GM19043 (cell line): ENCODE data around the gene OTOS.

Experiments used
- ATAC-seq: cut with Tn5 transposase; IDR thresholded peaks from one replicate; pipeline ENCODE4 v1.9.1; 2021; ENCODE audit warnings: low read depth; ENCODE audit not compliant: unreplicated experiment

OTOS gene

GRCh38 chr2:240138254-240138984 is 2.0 kb downstream of the OTOS start:
- ATAC-seq = no peak

DNA sequence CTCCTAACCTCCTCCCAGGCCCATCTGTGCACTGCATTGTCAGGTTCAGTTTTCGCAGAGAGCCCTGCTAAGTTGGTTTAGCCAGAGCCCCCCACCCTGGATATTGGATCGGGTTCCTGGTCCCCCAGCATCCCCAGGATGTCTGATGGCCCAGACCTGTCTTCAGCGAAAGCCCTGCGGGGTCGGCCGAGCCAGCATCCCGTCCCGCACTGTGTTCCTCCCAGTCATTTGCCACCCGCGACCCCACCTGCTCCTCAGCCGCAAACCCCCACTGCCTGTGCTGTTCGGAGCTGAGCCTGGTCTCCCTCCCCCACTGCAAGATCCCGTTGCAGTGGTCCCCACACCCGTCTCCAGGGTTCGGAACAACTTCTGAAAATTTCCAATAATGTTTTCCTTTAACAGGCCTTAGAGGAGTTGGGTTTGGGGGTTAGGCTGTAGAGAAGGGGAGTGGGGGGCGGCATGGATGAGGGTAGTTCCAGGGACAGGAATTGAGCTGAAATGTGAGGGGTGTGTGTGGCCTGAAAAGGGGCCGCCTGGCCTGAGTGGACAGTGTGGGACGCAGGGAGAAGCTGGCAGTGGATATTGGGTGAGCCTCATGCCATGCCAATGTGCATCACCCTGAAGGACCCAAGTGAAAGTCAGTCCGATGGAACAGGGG is 2.7 kb downstream of the OTOS start:
- ATAC-seq = no peak

DNA sequence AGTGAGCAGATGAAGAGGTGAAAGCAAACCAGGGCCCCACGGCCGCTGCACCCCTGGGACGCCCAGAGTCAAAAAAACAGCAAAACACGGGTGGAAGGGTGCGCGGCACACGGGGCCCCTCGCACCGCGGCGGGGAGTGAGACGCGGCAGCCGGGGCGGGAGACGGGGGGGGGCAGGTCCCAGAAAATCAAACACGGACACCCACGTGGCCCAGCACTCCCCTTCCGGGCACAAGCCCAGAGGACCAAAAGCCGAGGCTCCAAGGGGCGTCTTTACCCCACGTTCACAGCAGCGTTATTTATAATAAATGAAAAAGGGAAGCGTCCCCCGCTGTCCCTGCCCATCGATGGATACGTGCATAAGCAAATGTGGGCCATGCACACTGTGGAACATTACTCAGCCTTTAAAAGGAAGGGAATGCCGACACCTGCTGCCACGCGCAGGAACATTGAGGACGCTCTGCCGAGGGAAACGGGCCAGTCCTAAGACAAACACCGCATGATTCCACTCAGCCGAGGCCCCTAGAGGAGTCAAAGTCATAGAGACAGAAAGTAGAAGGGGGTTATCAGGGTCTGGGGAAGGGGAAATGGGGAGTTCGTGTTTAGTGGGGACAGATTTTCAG is 3.7 kb downstream of the OTOS start:
- ATAC-seq = peak; percentile 15

GRCh38 chr2:240136013-240136670 is 4.3 kb downstream of the OTOS start, which contains the start of gene COPS9:
Gene COPS9, minus strand, starts transcription at chr2:240136305. Its CDS starts 21 bp downstream, at chr2:240136284.
- peak; percentile 90 for ATAC-seq

DNA sequence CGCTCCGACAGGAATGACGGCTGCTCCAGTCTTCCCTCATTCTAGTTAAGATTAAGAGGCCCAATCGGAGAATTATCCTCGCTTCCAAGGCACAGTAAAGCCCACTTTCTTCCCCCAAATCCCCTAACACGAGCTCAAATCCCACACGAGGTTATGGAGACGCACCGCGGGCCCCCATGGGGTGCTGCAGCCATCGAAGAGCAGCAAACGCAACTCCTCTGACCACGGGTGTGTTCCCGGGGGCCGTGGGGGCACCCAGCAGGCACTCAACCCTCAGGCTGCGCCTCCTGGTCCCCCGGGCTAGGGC is 4.8 kb downstream of the OTOS start:
- no peak for ATAC-seq

DNA sequence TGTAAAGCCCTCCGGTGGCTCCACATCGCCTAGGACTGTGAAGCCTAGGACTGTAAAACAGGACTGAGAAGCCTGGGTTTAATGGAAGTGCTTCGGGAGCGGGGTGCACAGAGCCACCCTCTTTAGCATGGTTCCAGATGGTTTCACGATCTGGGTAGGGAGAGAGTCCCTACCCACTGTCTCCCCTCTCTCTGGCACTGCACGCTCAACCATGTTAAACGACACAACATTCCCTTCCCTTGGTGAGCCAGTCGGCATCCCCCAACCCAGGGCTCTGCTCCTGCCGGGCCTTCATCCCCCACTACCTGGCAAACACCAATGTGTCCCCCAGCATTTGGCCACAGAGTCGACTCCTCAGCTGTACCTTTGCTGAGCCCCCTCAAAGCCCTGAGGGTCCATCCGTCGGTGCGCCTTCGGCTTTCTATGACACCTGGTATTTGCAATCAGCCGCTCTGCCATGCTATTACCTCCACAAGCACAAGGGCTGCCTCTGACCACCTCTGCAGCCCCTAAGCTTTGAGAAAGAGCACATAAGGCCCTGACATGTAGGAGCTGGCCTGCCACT is 5.4 kb downstream of the OTOS start:
- no peak for ATAC-seq

- no peak for ATAC-seq
Observed at GRCh38 chr2:240134466-240134865, 6.0 kb downstream of the OTOS start.

DNA sequence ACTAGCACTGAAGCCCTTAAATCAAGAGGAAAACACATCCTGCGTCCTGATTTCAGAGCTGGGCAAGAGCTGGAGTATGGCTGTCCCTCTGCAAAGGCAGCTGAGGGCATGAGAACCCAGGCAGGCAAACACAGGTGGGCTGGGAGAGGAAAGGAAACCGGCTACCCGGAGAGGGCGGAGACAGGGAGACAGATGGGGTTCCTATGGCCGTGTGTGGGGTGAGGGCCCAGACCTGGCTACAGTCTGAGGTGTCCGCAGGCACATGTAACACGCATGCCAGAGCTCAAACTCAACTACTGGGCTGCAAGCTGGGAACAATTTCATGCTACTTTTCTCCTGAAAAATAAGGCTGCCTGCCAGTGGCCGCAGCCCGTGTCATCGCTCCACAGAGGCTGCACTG is 7.1 kb downstream of the OTOS start:
- ATAC-seq = no peak

DNA sequence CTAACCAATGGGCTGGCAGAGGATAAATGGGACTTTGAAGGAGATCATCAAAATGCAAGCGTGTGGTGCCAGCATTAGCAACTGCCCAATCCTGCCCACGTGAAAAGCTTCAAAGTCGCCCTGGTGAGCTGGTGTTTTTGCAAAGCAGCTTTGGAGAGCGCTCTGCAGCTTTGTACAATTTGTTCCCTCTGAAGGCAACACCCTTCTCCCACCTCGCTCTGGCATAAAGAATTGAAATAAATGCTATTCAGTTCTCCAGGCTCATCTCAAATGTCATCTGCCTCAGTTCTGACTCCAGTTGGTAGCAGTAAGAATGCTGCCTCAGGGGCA is 7.8 kb downstream of the OTOS start:
- no peak for ATAC-seq

DNA sequence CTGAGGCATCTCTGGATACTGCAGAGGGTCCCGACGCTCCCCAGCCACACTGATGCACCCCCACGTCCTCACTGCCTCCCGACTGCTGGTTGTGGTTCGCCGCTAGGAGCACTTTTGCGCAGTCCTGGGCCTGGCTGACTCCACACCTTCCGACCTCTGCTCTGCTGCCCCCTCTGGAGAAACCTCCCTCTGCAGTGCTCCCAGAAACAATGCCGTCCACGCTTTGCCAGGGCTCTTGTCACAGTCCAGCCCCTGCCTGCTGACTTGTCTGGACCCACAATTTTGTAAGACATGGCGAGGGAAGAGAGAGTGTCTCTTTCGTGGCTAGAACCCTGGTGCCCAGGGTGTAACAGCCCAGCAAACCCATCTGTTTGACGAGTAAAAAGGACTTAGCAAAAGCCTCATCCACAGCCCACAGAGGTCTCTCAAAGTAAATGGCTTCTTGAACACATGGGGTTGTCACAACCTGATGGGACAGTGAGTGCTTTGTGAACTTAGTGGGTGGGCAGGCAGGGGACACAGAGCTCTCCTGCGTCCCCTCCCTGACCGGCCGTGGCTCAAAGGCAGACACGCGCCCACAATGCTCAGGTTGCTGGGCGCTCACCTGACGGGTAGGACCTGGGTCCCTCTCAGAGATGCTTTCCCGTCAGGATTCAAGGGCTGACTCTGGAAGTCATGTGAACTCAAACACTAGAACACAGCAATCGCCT is 8.4 kb downstream of the OTOS start:
- ATAC-seq = no peak

DNA sequence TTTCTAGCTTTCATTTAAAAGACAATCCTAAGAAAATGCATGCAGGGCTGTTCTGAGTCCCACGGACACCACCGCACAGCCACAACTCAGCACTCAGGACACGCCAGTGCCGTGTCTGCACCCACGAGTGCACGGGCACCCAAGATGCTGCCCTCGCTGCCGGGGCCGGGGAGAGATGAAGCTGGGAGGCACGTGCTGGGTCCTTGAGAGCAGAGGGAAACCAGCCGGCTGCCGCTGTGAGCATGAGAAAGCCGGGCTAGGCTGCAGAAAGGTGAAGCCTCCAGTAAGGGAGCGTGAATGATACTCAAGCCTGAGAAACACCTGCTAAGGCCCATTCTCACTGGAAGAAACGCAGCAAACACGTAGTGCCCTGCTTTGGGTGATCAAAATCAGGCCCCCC is 9.2 kb downstream of the OTOS start:
- no peak for ATAC-seq

DNA sequence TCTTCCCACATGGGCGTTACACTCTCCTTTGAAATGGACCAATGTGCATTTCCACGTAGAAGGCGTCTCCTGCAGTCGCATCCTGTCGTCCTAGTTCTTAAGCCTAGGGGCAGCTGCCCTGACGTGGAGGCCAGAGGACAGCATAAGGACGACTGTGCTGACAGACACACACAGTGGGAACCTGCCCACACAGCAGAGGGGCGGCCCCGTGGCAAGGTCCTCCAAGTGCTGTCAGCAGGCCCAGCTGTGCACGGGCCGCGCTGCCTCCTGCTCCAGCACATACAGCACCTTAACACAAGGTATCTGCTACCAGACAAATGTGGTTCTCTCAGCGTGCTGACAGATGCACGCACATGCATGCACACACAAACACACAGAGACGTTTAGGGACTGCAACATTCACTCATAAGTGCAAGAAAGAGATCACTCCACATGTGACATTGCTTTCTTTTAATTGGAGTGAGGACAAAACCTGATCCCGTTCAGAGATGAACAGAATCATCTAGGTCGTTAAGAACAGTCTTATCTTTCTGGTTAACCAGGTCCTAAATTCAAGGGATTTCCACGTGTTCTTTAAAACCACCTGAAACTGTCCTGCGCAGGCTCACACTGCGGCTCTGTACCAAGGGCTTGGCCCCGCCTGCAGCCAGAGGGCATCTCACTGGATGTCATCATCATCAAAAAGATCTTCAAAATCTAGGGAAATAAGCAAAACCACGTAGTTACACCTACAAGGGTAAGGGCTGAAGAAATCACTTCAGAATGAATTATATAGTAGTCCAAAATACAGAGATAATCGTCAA is 9.9 kb downstream of the OTOS start:
- ATAC-seq = no peak

- ATAC-seq = no peak
Observed at GRCh38 chr2:240129731-240130392, 10.6 kb downstream of the OTOS start.

DNA sequence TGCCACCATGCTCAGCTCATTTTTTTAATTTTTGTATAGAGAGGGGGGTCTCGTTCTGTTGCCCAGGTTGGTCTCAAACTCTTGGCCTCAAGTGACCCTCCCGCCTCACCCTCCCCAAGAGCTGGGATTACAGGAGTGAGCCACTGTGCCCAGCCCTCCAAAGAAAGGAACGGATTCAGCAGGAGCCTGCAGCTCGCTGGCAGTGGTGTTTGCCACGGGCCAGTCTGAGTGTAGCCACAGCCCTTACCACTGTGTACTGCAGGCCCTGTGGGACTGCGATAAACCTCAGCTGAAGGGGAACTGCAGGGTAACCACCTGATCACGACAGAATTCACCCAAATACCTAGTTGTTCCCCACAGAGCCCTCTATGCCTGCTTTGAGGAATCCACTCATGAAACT is 11.1 kb downstream of the OTOS start:
- no peak for ATAC-seq

GRCh38 chr2:240128608-240129145 is 11.8 kb downstream of the OTOS start:
- no peak for ATAC-seq

DNA sequence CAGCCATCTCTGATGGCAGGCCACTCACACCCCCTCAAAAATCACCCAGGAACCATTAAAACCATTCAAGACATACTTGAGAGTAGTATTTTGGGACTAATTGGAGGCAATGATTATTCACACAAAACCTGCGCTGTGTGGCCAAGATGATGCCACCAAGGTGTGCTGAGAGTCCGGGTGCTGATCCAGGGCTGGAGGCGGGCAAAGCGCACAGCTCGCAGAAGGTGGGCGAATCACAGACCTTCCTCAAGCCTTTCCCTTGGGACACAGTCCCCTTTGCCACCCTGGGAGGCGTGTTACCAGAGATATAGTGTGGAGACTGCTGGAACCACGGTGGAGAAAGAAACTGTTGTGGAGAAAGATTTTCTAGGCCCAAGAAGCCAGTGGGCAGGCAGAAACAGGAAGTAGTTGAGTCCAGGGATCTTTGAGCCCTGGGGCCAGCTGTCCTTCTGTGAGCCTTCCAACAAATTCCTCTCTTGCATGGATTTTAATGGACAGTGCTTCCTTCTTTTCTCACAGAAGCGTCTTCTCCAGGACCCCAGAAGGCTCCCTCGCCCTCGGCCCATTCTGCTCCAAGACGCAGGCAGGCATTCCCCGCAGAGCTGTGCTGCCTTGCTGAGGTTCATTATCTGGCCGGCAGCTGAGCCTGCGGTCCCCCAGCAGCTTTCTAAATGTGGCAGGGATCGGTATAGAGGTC is 12.4 kb downstream of the OTOS start:
- no peak for ATAC-seq

DNA sequence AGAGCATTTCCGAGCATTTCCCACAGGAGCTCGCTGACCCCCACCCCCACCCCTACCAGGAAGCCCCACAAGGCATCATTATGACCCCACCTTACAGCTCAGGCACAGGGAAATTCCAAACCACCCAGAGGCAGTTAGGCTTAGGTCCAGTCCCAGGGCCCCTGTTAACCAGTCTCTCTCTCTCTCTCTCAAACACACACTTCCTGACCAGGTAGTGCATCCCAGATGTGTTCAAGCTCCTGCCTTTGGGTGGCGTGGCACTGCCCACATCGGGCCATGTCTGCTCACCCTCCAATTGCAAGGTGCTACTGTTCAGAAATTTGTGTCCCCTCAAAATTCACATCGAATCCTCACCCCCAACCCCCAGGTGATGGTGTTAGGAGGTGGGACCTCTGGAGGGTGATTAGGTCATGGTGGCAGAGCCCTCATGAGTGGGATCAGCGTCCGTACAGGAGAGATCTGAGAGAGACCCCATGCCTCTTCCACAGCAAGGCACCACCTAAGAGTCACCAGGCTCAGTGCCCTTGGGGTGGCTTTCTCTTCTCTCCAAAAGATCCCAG is 13.2 kb downstream of the OTOS start:
- ATAC-seq = no peak

- no peak for ATAC-seq
Observed at GRCh38 chr2:240126731-240127130, 13.7 kb downstream of the OTOS start.
